Keratinocyte (primary cell): ENCODE data around the gene LENG1. TPM values are rescaled to one million over a fixed set of nuclear protein-coding genes. Genes with fewer than 3 reads are reported as not detected.

Experiments used
- DNase-seq: peaks from one replicate; pipeline ENCODE4 v3.0.0-alpha.2; 2011; ENCODE audit warnings: low read depth, missing footprints, low spot score
- FAIRE-seq: peaks from 2 replicates; lab custom pipeline; 2011; peaks lifted over from hg19 to GRCh38; lab: Jason Lieb, UNC
- H2AFZ ChIP-seq: 2 replicates; pipeline ENCODE4 v1.6.0; 2012; ENCODE audit warnings: low read length, control low read depth, inconsistent platforms; ENCODE audit not compliant: control insufficient read depth
- H3K27ac ChIP-seq: 2 replicates; pipeline ENCODE4 v1.5.1; 2011; ENCODE audit warnings: low read length; ENCODE audit not compliant: control insufficient read depth, insufficient read depth
- H3K27me3 ChIP-seq: 3 replicates; pipeline ENCODE4 v1.6.0; 2011; ENCODE audit warnings: low read length; ENCODE audit not compliant: control insufficient read depth, insufficient read depth; ENCODE audit errors: extremely low read depth
- H3K36me3 ChIP-seq, 2 experiments: 2 replicates in 1 of 2; 3 replicates in 1 of 2; pipeline ENCODE4 v1.5.1; 2011; ENCODE audit warnings: low read length in 2 of 2, mild to moderate bottlenecking in 1 of 2; ENCODE audit not compliant: control insufficient read depth in 2 of 2, insufficient read depth in 2 of 2; ENCODE audit errors: extremely low read depth in 1 of 2
- H3K4me1 ChIP-seq: 3 replicates; pipeline ENCODE4 v1.5.1; 2011; ENCODE audit warnings: low read length; ENCODE audit not compliant: control insufficient read depth, insufficient read depth; ENCODE audit errors: extremely low read depth
- H3K4me2 ChIP-seq: 3 replicates; pipeline ENCODE4 v1.6.0; 2011; ENCODE audit warnings: low read depth, low read length; ENCODE audit not compliant: control insufficient read depth, insufficient read depth; ENCODE audit errors: extremely low read depth
- H3K4me3 ChIP-seq, 3 experiments: fragments of 200-600 bp in 1 of 3; sonication (generic) in 1 of 3; 2 replicates in 2 of 3; 3 replicates in 1 of 3; pipeline ENCODE4 v1.5.1; 2011 to 2016; ENCODE audit warnings: low read length in 3 of 3, mild to moderate bottlenecking in 3 of 3, control low read depth in 2 of 3, inconsistent platforms in 1 of 3, low read depth in 1 of 3, mixed read lengths in 1 of 3, mixed run types in 1 of 3, moderate library complexity in 1 of 3; ENCODE audit not compliant: control insufficient read depth in 2 of 3, insufficient read depth in 2 of 3; ENCODE audit errors: extremely low read depth in 1 of 3
- H3K79me2 ChIP-seq: 2 replicates; pipeline ENCODE4 v1.6.0; 2012; ENCODE audit warnings: low read length; ENCODE audit not compliant: control insufficient read depth, insufficient read depth
- H3K9ac ChIP-seq: 3 replicates; pipeline ENCODE4 v1.6.0; 2011; ENCODE audit warnings: low read length; ENCODE audit not compliant: control insufficient read depth, insufficient read depth; ENCODE audit errors: extremely low read depth
- H3K9me1 ChIP-seq: 3 replicates; pipeline ENCODE4 v1.6.0; 2011; ENCODE audit warnings: low read length; ENCODE audit not compliant: control insufficient read depth, insufficient read depth; ENCODE audit errors: extremely low read depth
- H3K9me3 ChIP-seq: 2 replicates; pipeline ENCODE4 v1.5.1; 2012; ENCODE audit warnings: low read depth, low read length; ENCODE audit not compliant: control insufficient read depth
- H4K20me1 ChIP-seq: 3 replicates; pipeline ENCODE4 v1.6.0; 2011; ENCODE audit warnings: low read length; ENCODE audit not compliant: control insufficient read depth, insufficient read depth; ENCODE audit errors: extremely low read depth
- CTCF ChIP-seq, 3 experiments: IDR thresholded peaks in 1 of 3; conservative IDR thresholded peaks in 1 of 3; optimal IDR thresholded peaks in 1 of 3; 2 replicates in 2 of 3; 3 replicates in 1 of 3; pipeline versions ENCODE3 to v1.5.1; 2011; ENCODE audit warnings: low read length in 3 of 3, mild to moderate bottlenecking in 3 of 3, moderate library complexity in 2 of 3, control low read depth in 1 of 3, inconsistent platforms in 1 of 3; ENCODE audit not compliant: insufficient read depth in 2 of 3; ENCODE audit errors: extremely low read depth in 1 of 3
- EZH2 ChIP-seq: IDR thresholded peaks from one replicate; pipeline ENCODE4 v1.6.1; 2012; ENCODE audit warnings: inconsistent platforms, mild to moderate bottlenecking, low read length, moderate library complexity
- dilution Hi-C: fragments of 300-500 bp; cut with MboI; formaldehyde crosslinking; loops from one replicate; pipeline ENCODE4 v1.7.0; 2020; ENCODE audit warnings: low sequenced_read_pairs; ENCODE audit not compliant: extremely low pct_ligation_motif_present
- polyA plus RNA-seq, 5 experiments: library from polyadenylated mRNA; depleted of rRNA in 3 of 5; stranded (reverse) in 3 of 5; stranded (forward) in 1 of 5; unstranded in 1 of 5; fragments of >200 nt; gene quantifications; 1 replicate in 1 of 5; 2 replicates in 3 of 5; 3 replicates in 1 of 5; pipeline versions ENCODE4 v1.2.1 to v1.2.3, GENCODE V29; 2011 to 2012; ENCODE audit warnings: missing spikeins in 2 of 5, low read depth in 1 of 5, low replicate concordance in 1 of 5

The LENG1 gene
- polyA plus RNA-seq, 1 donor (not counting 4 experiments of a cell fraction or from before 2014, with no cell fraction given): 3.4 TPM

GRCh38 chr19:54133312-54133956 lies 26.1 kb downstream of the LENG1 start:
- TF ChIP-seq CTCF (optimal IDR thresholded peaks at IDR 0.05 in 1 of 3, IDR thresholded peaks at IDR 0.05 in 1 of 3, conservative IDR thresholded peaks at IDR 0.05 in 1 of 3; ENCODE audit: extremely low read depth in 1 of 3, insufficient read depth in 2 of 3, low read length in 3 of 3): no peak
- TF ChIP-seq EZH2: no peak
- H3K4me2 ChIP-seq: no peak overlapping the region
- dilution Hi-C loops: no loop called here

GRCh38 chr19:54129617-54129996 lies 29.9 kb downstream of the LENG1 start:
- Histone ChIP-seq H3K4me1 (peaks cover 4% of the 10 kb centered on the region), H3K27me3 (no peaks in the 10 kb centered on the region), H4K20me1 (no peaks in the 10 kb centered on the region), H3K79me2 (no peaks in the 10 kb centered on the region), H3K36me3 (peaks cover 23 to 26% of the 10 kb centered on the region in 2 experiments), H2AFZ (no peak overlapping the region), H3K9me3 (no peaks in the 10 kb centered on the region), H3K9me1 (no peaks in the 10 kb centered on the region), H3K27ac (no peak overlapping the region), H3K9ac (no peak overlapping the region), H3K4me2 (no peak overlapping the region), H3K4me3 (no peak overlapping the region)
- DNase-seq (no peak), FAIRE-seq (no peak)
- dilution Hi-C loops: no loop called here
- TF ChIP-seq CTCF (optimal IDR thresholded peaks at IDR 0.05 in 1 of 3, IDR thresholded peaks at IDR 0.05 in 1 of 3, conservative IDR thresholded peaks at IDR 0.05 in 1 of 3; ENCODE audit: extremely low read depth in 1 of 3, insufficient read depth in 2 of 3, low read length in 3 of 3) (no peak), EZH2 (no peak)

More at GRCh38 chr19:54133312-54133956, 26.1 kb downstream of the LENG1 start:
- Histone ChIP-seq H3K9me3 (no peaks in the 10 kb centered on the region), H3K27ac (no peak overlapping the region), H4K20me1 (no peaks in the 10 kb centered on the region), H2AFZ (no peak overlapping the region), H3K4me1 (peaks cover 15% of the 10 kb centered on the region), H3K9ac (no peak overlapping the region), H3K79me2 (peaks cover 5% of the 10 kb centered on the region), H3K36me3 (peaks cover 9 to 14% of the 10 kb centered on the region in 2 experiments), H3K4me3 (no peak overlapping the region), H3K9me1 (no peaks in the 10 kb centered on the region), H3K27me3 (no peaks in the 10 kb centered on the region)
- no peak for FAIRE-seq
- no peak for DNase-seq
